SK-N-SH (cell line): ENCODE measurements around the gene MAPKAP1. TPM values are rescaled to one million over a fixed set of nuclear protein-coding genes. Genes with fewer than 3 reads are reported as not detected.
A peak's percentile ranks its signal among the peaks of the same experiment; 100 is the strongest.

Experiments used
- CTCF ChIA-PET: fragments of 300-600, 350-600 bp; formaldehyde crosslinking; extraction: SDS; loops from one replicate; lab custom pipeline; 2021; lab: Yijun Ruan, JAX
- POLR2A ChIA-PET: fragments of 350-600 bp; sonication (Branson Sonifier 250); formaldehyde crosslinking; extraction: SDS; loops from one replicate; lab custom pipeline; 2020; ENCODE audit warnings: antibody characterized with exemption, inconsistent platforms; lab: Yijun Ruan, JAX
- DNase-seq: peaks from one replicate; pipeline ENCODE4 v3.0.0; 2012
- H2AFZ ChIP-seq: fragments of 200-600 bp; sonication (generic); 2 replicates; pipeline ENCODE4 v1.8.1; 2016; ENCODE audit warnings: antibody characterized with exemption, mild to moderate bottlenecking, low read depth
- H3F3A ChIP-seq: fragments of 200-600 bp; sonication (generic); replicated peaks from 2 replicates; pipeline ENCODE3; 2016; ENCODE audit warnings: antibody characterized with exemption, mild to moderate bottlenecking; ENCODE audit not compliant: insufficient read depth
- H3K27ac ChIP-seq, 2 experiments: fragments of 200-500 bp in 1 of 2; fragments of 200-600 bp in 1 of 2; sonication (Bioruptor generic) in 1 of 2; sonication (generic), shearing (Covaris generic) in 1 of 2; 2 replicates each; pipeline versions ENCODE4 v1.5.1 to v1.6.1; 2014 to 2016; ENCODE audit warnings: low read depth in 2 of 2, inconsistent platforms in 1 of 2, low read length in 1 of 2, mild to moderate bottlenecking in 1 of 2, mixed read lengths in 1 of 2
- H3K27me3 ChIP-seq: fragments of 200-600 bp; sonication (generic), shearing (Covaris generic); 2 replicates; pipeline ENCODE4 v1.6.1; 2016; ENCODE audit warnings: mixed run types; ENCODE audit not compliant: insufficient read depth
- H3K36me3 ChIP-seq, 2 experiments: fragments of 200-500 bp in 1 of 2; fragments of 200-600 bp in 1 of 2; sonication (Bioruptor generic) in 1 of 2; sonication (generic) in 1 of 2; replicated peaks in 1 of 2; 2 replicates each; pipeline versions ENCODE3 to v1.5.1; 2014 to 2016; ENCODE audit warnings: low read length in 1 of 2, mild to moderate bottlenecking in 1 of 2; ENCODE audit not compliant: insufficient read depth in 2 of 2, control insufficient read depth in 1 of 2
- H3K4me1 ChIP-seq, 2 experiments: fragments of 200-500 bp in 1 of 2; fragments of 200-600 bp in 1 of 2; sonication (Bioruptor generic) in 1 of 2; sonication (generic), shearing (Covaris generic) in 1 of 2; 2 replicates each; pipeline versions ENCODE4 v1.5.1 to v1.6.1; 2014 to 2016; ENCODE audit warnings: low read depth in 1 of 2, low read length in 1 of 2, mixed run types in 1 of 2; ENCODE audit not compliant: insufficient read depth in 2 of 2, control insufficient read depth in 1 of 2
- H3K4me2 ChIP-seq: fragments of 200-600 bp; sonication (generic), shearing (Covaris generic); 2 replicates; pipeline ENCODE4 v1.6.1; 2017; ENCODE audit warnings: mixed run types
- H3K4me3 ChIP-seq, 2 experiments: fragments of 200-500 bp in 1 of 2; fragments of 200-600 bp in 1 of 2; sonication (Bioruptor generic) in 1 of 2; sonication (generic), shearing (Covaris generic) in 1 of 2; 2 replicates each; pipeline versions ENCODE4 v1.5.1 to v1.8.1; 2014 to 2016; ENCODE audit warnings: low read depth in 2 of 2, inconsistent platforms in 1 of 2, low read length in 1 of 2, mild to moderate bottlenecking in 1 of 2, mixed read lengths in 1 of 2, moderate library complexity in 1 of 2
- H3K79me2 ChIP-seq: fragments of 200-600 bp; sonication (generic); 2 replicates; pipeline ENCODE4 v1.8.1; 2017; ENCODE audit warnings: mild to moderate bottlenecking; ENCODE audit not compliant: insufficient read depth
- H3K9ac ChIP-seq: fragments of 200-600 bp; sonication (generic); 2 replicates; pipeline ENCODE4 v1.6.1; 2017; ENCODE audit warnings: mixed run types
- H3K9me2 ChIP-seq: fragments of 200-600 bp; sonication (generic); 2 replicates; pipeline ENCODE4 v1.6.1; 2017; ENCODE audit warnings: mixed run types
- H3K9me3 ChIP-seq: fragments of 200-600 bp; sonication (generic); 2 replicates; pipeline ENCODE4 v1.6.1; 2017; ENCODE audit warnings: mixed run types, mild to moderate bottlenecking, moderate library complexity
- H4K20me1 ChIP-seq: fragments of 200-600 bp; sonication (generic); 2 replicates; pipeline ENCODE4 v1.6.1; 2017; ENCODE audit warnings: mild to moderate bottlenecking, mixed run types; ENCODE audit not compliant: insufficient read depth
- CHD2 ChIP-seq: fragments of 150-350 bp; IDR thresholded peaks from 2 replicates; pipeline ENCODE4 v1.6.1; 2018; ENCODE audit warnings: low read length; ENCODE audit not compliant: partially characterized antibody
- EP300 ChIP-seq, 2 experiments: IDR thresholded peaks; 2 replicates each; pipeline versions ENCODE4 v1.4.0 to v1.6.1; 2012; ENCODE audit warnings: borderline replicate concordance in 1 of 2, low read depth in 1 of 2, low read length in 1 of 2
- EZH2phosphoT487 ChIP-seq: fragments of 200-600 bp; sonication (generic); IDR thresholded peaks from 2 replicates; pipeline ENCODE4 v1.6.1; 2017; ENCODE audit warnings: low read depth, mixed run types, mild to moderate bottlenecking, antibody characterized with exemption, moderate library complexity, borderline replicate concordance
- FOSL2 ChIP-seq: IDR thresholded peaks from 2 replicates; pipeline ENCODE4 v1.4.0; 2012; ENCODE audit warnings: low read depth, mild to moderate bottlenecking, moderate library complexity, borderline replicate concordance
- MAX ChIP-seq: IDR thresholded peaks from 2 replicates; pipeline ENCODE4 v1.4.0; 2012; ENCODE audit warnings: low read depth
- MEF2A ChIP-seq: IDR thresholded peaks from 2 replicates; pipeline ENCODE4 v1.4.0; 2012; ENCODE audit warnings: low read depth, borderline replicate concordance
- NFIC ChIP-seq: IDR thresholded peaks from 2 replicates; pipeline ENCODE4 v1.4.0; 2012; ENCODE audit warnings: borderline replicate concordance
- NRF1 ChIP-seq: IDR thresholded peaks from 2 replicates; pipeline ENCODE4 v1.6.1; 2012; ENCODE audit warnings: low read depth, mild to moderate bottlenecking, low read length
- PBX3 ChIP-seq: IDR thresholded peaks from 2 replicates; pipeline ENCODE4; 2012
- POLR2AphosphoS5 ChIP-seq: IDR thresholded peaks from 2 replicates; pipeline ENCODE4 v1.6.1; 2012; ENCODE audit warnings: low read depth, low read length
- RAD21 ChIP-seq: IDR thresholded peaks from 2 replicates; pipeline ENCODE4 v1.6.1; 2012; ENCODE audit warnings: mild to moderate bottlenecking, low read length
- RXRA ChIP-seq: IDR thresholded peaks from 2 replicates; pipeline ENCODE4 v1.4.0; 2012; ENCODE audit warnings: low read depth, mild to moderate bottlenecking, borderline replicate concordance
- SIN3A ChIP-seq: IDR thresholded peaks from 2 replicates; pipeline ENCODE4 v1.6.1; 2012; ENCODE audit warnings: low read depth, mild to moderate bottlenecking, low read length, moderate library complexity, borderline replicate concordance
- TAF1 ChIP-seq: IDR thresholded peaks from 2 replicates; pipeline ENCODE4 v1.6.1; 2012; ENCODE audit warnings: low read depth, mild to moderate bottlenecking, low read length, moderate library complexity, borderline replicate concordance
- TCF12 ChIP-seq: IDR thresholded peaks from 2 replicates; pipeline ENCODE4 v1.4.0; 2012
- TEAD4 ChIP-seq: IDR thresholded peaks from 2 replicates; pipeline ENCODE4 v1.4.0; 2012; ENCODE audit warnings: mild to moderate bottlenecking, borderline replicate concordance; ENCODE audit not compliant: insufficient read depth
- USF1 ChIP-seq: IDR thresholded peaks from 2 replicates; pipeline ENCODE4 v1.4.0; 2012; ENCODE audit warnings: low read depth, borderline replicate concordance
- USF2 ChIP-seq: fragments of 150-350 bp; IDR thresholded peaks from 2 replicates; pipeline ENCODE4 v1.6.1; 2017; ENCODE audit warnings: antibody characterized with exemption, low read length, low read depth, borderline replicate concordance
- YY1 ChIP-seq: IDR thresholded peaks from 2 replicates; pipeline ENCODE4 v1.4.0; 2012; ENCODE audit warnings: low read depth, mild to moderate bottlenecking
- WGBS: methylation state at CpG from one replicate; pipeline ENCODE4 v1.1.6; 2017; ENCODE audit warnings: low lambda C conversion rate; 5-methylcytosine and 5-hydroxymethylcytosine counted together
- polyA plus RNA-seq, 3 experiments: library from polyadenylated mRNA; depleted of rRNA; stranded (reverse); fragments of >200 nt; gene quantifications; 2 replicates each; pipeline ENCODE4 v1.2.3, GENCODE V29; 2012

The MAPKAP1 gene
- polyA plus RNA-seq, 1 of the 3 experiments (the other 2 are of a cell fraction) = 117 TPM

- H3K4me1 ChIP-seq = peaks cover 32 to 42% of the 10 kb centered on the region in 2 experiments
- peaks cover 32% of the 10 kb centered on the region for H3F3A ChIP-seq
- CTCF ChIA-PET = interaction anchor here (0.6 to 3.5 kb wide), 7 partner anchors 9 to 952 kb away, joined by 3 to 20 read pairs (median 3); no protein-coding TSS in a partner anchor
- no peak overlapping the region for H3K4me3 ChIP-seq
- no peak overlapping the region for H3K9ac ChIP-seq
- POLR2A ChIA-PET = no interaction called here
- no peak for TF ChIP-seq EZH2phosphoT487
- peak; percentile 66; the same call in 1 of the 2 replicates for TF ChIP-seq PBX3
- TF ChIP-seq NRF1 = no peak
- TF ChIP-seq FOSL2 = peak; percentile 25; the same call in 1 of the 2 replicates
- peak; percentile 39; the same call in 1 of the 2 replicates for TF ChIP-seq YY1
- TF ChIP-seq RXRA = no peak
- no peak for TF ChIP-seq RAD21
- no peak for TF ChIP-seq USF2
- peak; percentile 95 for TF ChIP-seq TCF12
- peak; percentile 58; the same call in 1 of the 2 replicates for TF ChIP-seq TEAD4
- TF ChIP-seq USF1 = no peak
- no peak for TF ChIP-seq TAF1
- peak; percentile 51; the same call in 1 of the 2 replicates for TF ChIP-seq SIN3A
- TF ChIP-seq POLR2AphosphoS5 = peak; percentile 59; the same call in 1 of the 2 replicates
- TF ChIP-seq MEF2A = no peak
- TF ChIP-seq NFIC = peak; percentile 87
- TF ChIP-seq MAX = 0 out of 2 replicates have a peak, but pooled peaks have one; percentile 11
- TF ChIP-seq CHD2 = no peak
- peak; percentile 71 to 81 for TF ChIP-seq EP300 (IDR thresholded peaks at IDR 0.05; ENCODE audit: borderline replicate concordance in 1 of 2, low read depth in 1 of 2, low read length in 1 of 2)
- H3K27me3 ChIP-seq = no peaks in the 10 kb centered on the region
- peak overlapping the region; percentile 56 to 85; a peak in 2 of 4 replicates for H3K27ac ChIP-seq
- no peaks in the 10 kb centered on the region for H3K9me3 ChIP-seq
- H2AFZ ChIP-seq = no peak overlapping the region
- H3K79me2 ChIP-seq = peaks cover 13% of the 10 kb centered on the region; the same call in 1 of the 2 replicates
- WGBS = 33% methylated on average over 7 of the region's 7 CpGs
- peaks cover 4 to 12% of the 10 kb centered on the region in 2 experiments for H3K36me3 ChIP-seq
- H3K4me2 ChIP-seq = peak overlapping the region; percentile 45; the same call in 1 of the 2 replicates
- no peaks in the 10 kb centered on the region; the same call in 1 of the 2 replicates for H4K20me1 ChIP-seq
- DNase-seq = no peak
- H3K9me2 ChIP-seq = no peaks in the 10 kb centered on the region
Measured at GRCh38 chr9:125549465-125549871, 157.5 kb downstream of the MAPKAP1 start.
